Panc1 (cell line): ENCODE data around the gene SHISA7. TPM values are rescaled to one million over a fixed set of nuclear protein-coding genes. Genes with fewer than 3 reads are reported as not detected.

Experiments used
- ATAC-seq: fragments of 200-7000 bp; cut with Tn5 transposase; 2 replicates; pipeline ENCODE4 v1.9.1; 2020; ENCODE audit warnings: mild to moderate bottlenecking, moderate library complexity
- BruUV-seq: library from RNA; stranded (reverse); fragments of 400-500 nt; replicated peaks from 2 replicates; lab custom pipeline; 2021; lab: Mats Ljungman, UMichigan
- CTCF ChIA-PET: fragments of 300-600 bp; sonication (Branson Sonifier 250); formaldehyde crosslinking; loops from one replicate; lab custom pipeline; 2022; ENCODE audit warnings: antibody characterized with exemption; lab: Charles Lee
- POLR2A ChIA-PET: fragments of 300-600 bp; sonication (Branson Sonifier 250); formaldehyde crosslinking; loops from one replicate; lab custom pipeline; 2022; ENCODE audit warnings: antibody characterized with exemption; lab: Charles Lee
- DNase-seq: peaks from one replicate; pipeline ENCODE4 v3.0.0-alpha.2; 2010; ENCODE audit warnings: low read depth, low spot score
- H3K27ac ChIP-seq: 2 replicates; pipeline ENCODE4 v1.5.1; 2011; ENCODE audit warnings: mild to moderate bottlenecking, low read length, inconsistent platforms
- H3K27me3 ChIP-seq: fragments of 200-500 bp; sonication (Bioruptor generic); 2 replicates; pipeline ENCODE4 v1.6.0; 2014; ENCODE audit warnings: low read length, inconsistent platforms; ENCODE audit not compliant: control insufficient read depth, insufficient read depth
- H3K36me3 ChIP-seq: fragments of 200-500 bp; sonication (Bioruptor generic); 2 replicates; pipeline ENCODE4 v1.5.1; 2014; ENCODE audit warnings: inconsistent platforms, mild to moderate bottlenecking, low read length, moderate library complexity; ENCODE audit not compliant: control insufficient read depth, insufficient read depth
- H3K4me1 ChIP-seq: 2 replicates; pipeline ENCODE4 v1.5.1; 2011; ENCODE audit warnings: inconsistent platforms, mild to moderate bottlenecking, low read length, moderate library complexity; ENCODE audit not compliant: control insufficient read depth, insufficient read depth
- H3K4me3 ChIP-seq, 2 experiments: 2 replicates each; pipeline ENCODE4 v1.5.1; 2011 to 2012; ENCODE audit warnings: low read depth in 2 of 2, low read length in 2 of 2, mild to moderate bottlenecking in 2 of 2, inconsistent platforms in 1 of 2, moderate library complexity in 1 of 2
- H3K9me3 ChIP-seq: fragments of 200-500 bp; sonication (Bioruptor generic); 2 replicates; pipeline ENCODE4 v1.5.1; 2014; ENCODE audit warnings: low read depth, mild to moderate bottlenecking, inconsistent platforms, low read length, moderate library complexity; ENCODE audit not compliant: control insufficient read depth, insufficient read depth
- CTCF ChIP-seq: fragments of 450-650 bp; IDR thresholded peaks from 2 replicates; pipeline ENCODE4 v1.5.1; 2017; ENCODE audit warnings: mild to moderate bottlenecking
- POLR2AphosphoS5 ChIP-seq: IDR thresholded peaks from 2 replicates; pipeline ENCODE4 v1.6.1; 2012; ENCODE audit warnings: mild to moderate bottlenecking, low read depth, low read length, moderate library complexity
- SIN3A ChIP-seq: IDR thresholded peaks from 2 replicates; pipeline ENCODE4 v1.6.1; 2012; ENCODE audit warnings: low read depth, mild to moderate bottlenecking, low read length, moderate library complexity, borderline replicate concordance; ENCODE audit not compliant: insufficient read depth
- TCF7L2 ChIP-seq: IDR thresholded peaks from 2 replicates; pipeline ENCODE4 v1.6.1; 2011; ENCODE audit warnings: mild to moderate bottlenecking, low read depth, low read length, inconsistent platforms
- in situ Hi-C: cut with HindIII; loops from 2 replicates; pipeline ENCODE4 v1.10.0; 2016; ENCODE audit warnings: low sequenced_read_pairs, low pct_unique_long_range_greater_than_20kb
- intact Hi-C: fragments of 100-400 bp; cut with micrococcal nuclease; formaldehyde crosslinking; loops from one replicate; pipeline ENCODE4 v1.10.0; 2022; ENCODE audit not compliant: unreplicated experiment
- total RNA-seq: library from RNA; stranded (reverse); gene quantifications from one replicate; pipeline ENCODE4 v1.2.1, GENCODE V29; 2021; ENCODE audit not compliant: unreplicated experiment
- TF ChIP-seq, protein P1 (sequence below), 2 experiments: IDR thresholded peaks; 2 replicates each; pipeline ENCODE4 v1.6.1; 2011 to 2012; ENCODE audit warnings: low read depth in 2 of 2, control low read depth in 1 of 2, low read length in 1 of 2, mild to moderate bottlenecking in 1 of 2, moderate library complexity in 1 of 2; ENCODE audit not compliant: insufficient read depth in 1 of 2

Gene SHISA7
- total RNA-seq, 1 experiment from 2014 or later = 0.03 TPM

- intact Hi-C loops (no loop called here), in situ Hi-C loops (no loop called here)
- no peaks in the 10 kb centered on the region for H3K27me3 ChIP-seq
- no peaks in the 10 kb centered on the region for H3K36me3 ChIP-seq
- ATAC-seq (no peak), DNase-seq (no peak)
- H3K4me1 ChIP-seq = peaks cover 44% of the 10 kb centered on the region
- no peak overlapping the region for H3K4me3 ChIP-seq
- TF ChIP-seq POLR2AphosphoS5 (no peak), CTCF (no peak), TCF7L2 (no peak), SIN3A (no peak)
- TF ChIP-seq, protein P1, sequence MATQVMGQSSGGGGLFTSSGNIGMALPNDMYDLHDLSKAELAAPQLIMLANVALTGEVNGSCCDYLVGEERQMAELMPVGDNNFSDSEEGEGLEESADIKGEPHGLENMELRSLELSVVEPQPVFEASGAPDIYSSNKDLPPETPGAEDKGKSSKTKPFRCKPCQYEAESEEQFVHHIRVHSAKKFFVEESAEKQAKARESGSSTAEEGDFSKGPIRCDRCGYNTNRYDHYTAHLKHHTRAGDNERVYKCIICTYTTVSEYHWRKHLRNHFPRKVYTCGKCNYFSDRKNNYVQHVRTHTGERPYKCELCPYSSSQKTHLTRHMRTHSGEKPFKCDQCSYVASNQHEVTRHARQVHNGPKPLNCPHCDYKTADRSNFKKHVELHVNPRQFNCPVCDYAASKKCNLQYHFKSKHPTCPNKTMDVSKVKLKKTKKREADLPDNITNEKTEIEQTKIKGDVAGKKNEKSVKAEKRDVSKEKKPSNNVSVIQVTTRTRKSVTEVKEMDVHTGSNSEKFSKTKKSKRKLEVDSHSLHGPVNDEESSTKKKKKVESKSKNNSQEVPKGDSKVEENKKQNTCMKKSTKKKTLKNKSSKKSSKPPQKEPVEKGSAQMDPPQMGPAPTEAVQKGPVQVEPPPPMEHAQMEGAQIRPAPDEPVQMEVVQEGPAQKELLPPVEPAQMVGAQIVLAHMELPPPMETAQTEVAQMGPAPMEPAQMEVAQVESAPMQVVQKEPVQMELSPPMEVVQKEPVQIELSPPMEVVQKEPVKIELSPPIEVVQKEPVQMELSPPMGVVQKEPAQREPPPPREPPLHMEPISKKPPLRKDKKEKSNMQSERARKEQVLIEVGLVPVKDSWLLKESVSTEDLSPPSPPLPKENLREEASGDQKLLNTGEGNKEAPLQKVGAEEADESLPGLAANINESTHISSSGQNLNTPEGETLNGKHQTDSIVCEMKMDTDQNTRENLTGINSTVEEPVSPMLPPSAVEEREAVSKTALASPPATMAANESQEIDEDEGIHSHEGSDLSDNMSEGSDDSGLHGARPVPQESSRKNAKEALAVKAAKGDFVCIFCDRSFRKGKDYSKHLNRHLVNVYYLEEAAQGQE (IDR thresholded peaks at IDR 0.05; ENCODE audit: insufficient read depth in 1 of 2, low read depth in 2 of 2, low read length in 1 of 2) = no peak
- ChIA-PET POLR2A (no interaction called here), CTCF (interaction anchor here (1.1 kb wide), 1 partner anchor 32 kb away, joined by 4 read pairs; no protein-coding TSS in a partner anchor)
- BruUV-seq = no TSS peak
- no peaks in the 10 kb centered on the region for H3K9me3 ChIP-seq
- H3K27ac ChIP-seq = 0 out of 2 replicates have a peak overlapping the region, but pooled peaks have one; percentile 6
Measured at GRCh38 chr19:55471266-55471665, 28.2 kb upstream of the SHISA7 start.

- 0 out of 2 replicates have a peak overlapping the region, but pooled peaks have one; percentile 48 for H3K27ac ChIP-seq
- H3K9me3 ChIP-seq = no peaks in the 10 kb centered on the region
- ATAC-seq (peak; percentile 48), DNase-seq (no peak)
- intact Hi-C loops (no loop called here), in situ Hi-C loops (no loop called here)
- H3K4me1 ChIP-seq = peaks cover 15% of the 10 kb centered on the region
- ChIA-PET POLR2A (interaction anchor here (0.8 kb wide), 1 partner anchor 61 kb away, joined by 9 read pairs; the partner anchor contains the start of gene UBE2S), CTCF (interaction anchor here (1.4 to 2.8 kb wide), 6 partner anchors 9 to 165 kb away, joined by 3 to 31 read pairs (median 5); partner anchors contain the start of gene ZNF628)
- TF ChIP-seq SIN3A (no peak), POLR2AphosphoS5 (no peak), TCF7L2 (no peak), CTCF (no peak)
- TF ChIP-seq, protein P1 (IDR thresholded peaks at IDR 0.05; ENCODE audit: insufficient read depth in 1 of 2, low read depth in 2 of 2, low read length in 1 of 2) = no peak
- H3K36me3 ChIP-seq = no peaks in the 10 kb centered on the region
- peak overlapping the region in 1 of 2 experiments; percentile 33; a peak in 1 of 4 replicates for H3K4me3 ChIP-seq
- no peaks in the 10 kb centered on the region for H3K27me3 ChIP-seq
- BruUV-seq = no TSS peak
Measured at GRCh38 chr19:55468054-55468393, 24.9 kb upstream of the SHISA7 start.
